GM12892 (cell line): ENCODE data around the gene MAP10.

Source experiments
- POLR2A ChIP-seq: IDR thresholded peaks from 2 replicates; pipeline ENCODE4 v1.6.1; 2011; ENCODE audit warnings: low read depth, low read length, control low read depth
- POLR2AphosphoS5 ChIP-seq: IDR thresholded peaks from 2 replicates; pipeline ENCODE4 v1.6.1; 2011; ENCODE audit warnings: low read depth, low read length, control low read depth
- TAF1 ChIP-seq: IDR thresholded peaks from 2 replicates; pipeline ENCODE4 v1.6.1; 2011; ENCODE audit warnings: low read depth, mild to moderate bottlenecking, control low read depth, low read length, borderline replicate concordance

- TF ChIP-seq POLR2A = no peak
- TF ChIP-seq TAF1 = no peak
- no peak for TF ChIP-seq POLR2AphosphoS5
Observed at GRCh38 chr1:232773752-232774151, 31.5 kb upstream of the MAP10 start.
